GM12878 (cell line): ENCODE measurements around the gene LRP5. TPM values are rescaled to one million over a fixed set of nuclear protein-coding genes. Genes with fewer than 3 reads are reported as not detected.

Source experiments
- ATAC-seq: fragments of 200-7000 bp; cut with Tn5 transposase; 3 replicates; pipeline ENCODE4 v1.9.1; 2020; ENCODE audit warnings: mild to moderate bottlenecking, moderate library complexity
- BruUV-seq: library from RNA; stranded (reverse); fragments of 400-500 nt; replicated peaks from 2 replicates; lab custom pipeline; 2021; lab: Mats Ljungman, UMichigan
- CTCF ChIA-PET: fragments of 300-600 bp; sonication (Branson Sonifier 250); formaldehyde crosslinking; extraction: SDS; loops from one replicate; lab custom pipeline; 2021; ENCODE audit warnings: inconsistent platforms; lab: Yijun Ruan, JAX
- POLR2A ChIA-PET: fragments of 350-600 bp; formaldehyde crosslinking; extraction: SDS; loops from one replicate; lab custom pipeline; 2021; ENCODE audit warnings: inconsistent platforms; lab: Charles Lee
- RAD21 ChIA-PET: fragments of 300-600 bp; sonication (Branson Sonifier 250); formaldehyde crosslinking; loops from one replicate; lab custom pipeline; 2023; ENCODE audit warnings: antibody characterized with exemption; ENCODE audit not compliant: unreplicated experiment; lab: Charles Lee
- SMC1A ChIA-PET: fragments of 300-600 bp; sonication (Branson Sonifier 250); formaldehyde crosslinking; loops from one replicate; lab custom pipeline; 2023; ENCODE audit not compliant: unreplicated experiment, uncharacterized antibody; lab: Charles Lee
- DNase-seq: peaks from one replicate; pipeline ENCODE4 v3.0.0-alpha.2; 2011; ENCODE audit warnings: low read depth, low spot score
- FAIRE-seq: peaks from 3 replicates; lab custom pipeline; 2011; peaks lifted over from hg19 to GRCh38; lab: Jason Lieb, UNC
- H2AFZ ChIP-seq: 2 replicates; pipeline ENCODE4 v1.6.0; 2011; ENCODE audit warnings: low read depth, low read length, control low read depth; ENCODE audit not compliant: control insufficient read depth
- H3K27ac ChIP-seq: 2 replicates; pipeline ENCODE4 v1.5.1; 2011; ENCODE audit warnings: control low read depth; ENCODE audit not compliant: control insufficient read depth, insufficient read depth
- H3K27me3 ChIP-seq, 2 experiments: replicated peaks in 1 of 2; 2 replicates each; pipeline versions ENCODE4 v1.6.0 to v1.6.1; 2011; ENCODE audit warnings: low read length in 1 of 2; ENCODE audit not compliant: control insufficient read depth in 2 of 2, insufficient read depth in 2 of 2
- H3K36me3 ChIP-seq, 2 experiments: 2 replicates each; pipeline ENCODE4 v1.5.1; 2011; ENCODE audit warnings: low read length in 1 of 2; ENCODE audit not compliant: control insufficient read depth in 2 of 2, insufficient read depth in 2 of 2
- H3K4me1 ChIP-seq: 2 replicates; pipeline ENCODE4 v1.6.1; 2011; ENCODE audit warnings: mild to moderate bottlenecking, low read length, moderate library complexity, mixed read lengths; ENCODE audit not compliant: control insufficient read depth, insufficient read depth
- H3K4me2 ChIP-seq: 2 replicates; pipeline ENCODE4 v1.6.0; 2011; ENCODE audit warnings: control low read depth; ENCODE audit not compliant: control insufficient read depth, insufficient read depth
- H3K4me3 ChIP-seq: fragments of 200-600 bp; sonication (generic); 2 replicates; pipeline ENCODE4 v1.5.1; 2016
- H3K79me2 ChIP-seq: 2 replicates; pipeline ENCODE4 v1.6.0; 2011; ENCODE audit warnings: low read length; ENCODE audit not compliant: control insufficient read depth, insufficient read depth
- H3K9ac ChIP-seq: 2 replicates; pipeline ENCODE4 v1.8.0; 2011; ENCODE audit warnings: low read length, control low read depth, mixed read lengths; ENCODE audit not compliant: control insufficient read depth, insufficient read depth
- H3K9me3 ChIP-seq: replicated peaks from 3 replicates; pipeline ENCODE4 v1.5.1; 2011; ENCODE audit warnings: mild to moderate bottlenecking, low read length; ENCODE audit not compliant: control insufficient read depth, insufficient read depth
- H4K20me1 ChIP-seq: 2 replicates; pipeline ENCODE4 v1.6.0; 2011; ENCODE audit not compliant: control insufficient read depth, insufficient read depth
- ATF3 ChIP-seq: IDR thresholded peaks from 2 replicates; pipeline ENCODE4 v1.6.1; 2011; ENCODE audit warnings: low read depth, mild to moderate bottlenecking, low read length, moderate library complexity, borderline replicate concordance; ENCODE audit errors: extremely low read depth
- CHD1 ChIP-seq: IDR thresholded peaks from 2 replicates; pipeline ENCODE4 v1.6.1; 2012; ENCODE audit warnings: low read depth, low read length, improper control_type of control experiment
- DPF2 ChIP-seq: fragments of 450-650 bp; IDR thresholded peaks from 2 replicates; pipeline ENCODE4 v1.6.1; 2017; ENCODE audit warnings: mild to moderate bottlenecking
- FOXK2 ChIP-seq: fragments of 450-650 bp; IDR thresholded peaks from 2 replicates; pipeline ENCODE4 v1.6.1; 2017; ENCODE audit warnings: mild to moderate bottlenecking, moderate library complexity
- GATAD2B ChIP-seq: fragments of 450-650 bp; conservative IDR thresholded peaks from 2 replicates; pipeline ENCODE4 v1.6.1; 2017; ENCODE audit warnings: low read depth, mild to moderate bottlenecking, moderate library complexity
- IKZF2 ChIP-seq, 2 experiments: fragments of 450-650 bp; IDR thresholded peaks; 2 replicates each; pipeline ENCODE4 v1.6.1; 2017; ENCODE audit warnings: mild to moderate bottlenecking in 2 of 2, moderate library complexity in 2 of 2
- JUNB ChIP-seq: IDR thresholded peaks from 2 replicates; pipeline ENCODE4 v1.6.1; 2016; ENCODE audit warnings: antibody characterized with exemption, mild to moderate bottlenecking
- LARP7 ChIP-seq: fragments of 450-650 bp; IDR thresholded peaks from 2 replicates; pipeline ENCODE4 v1.6.1; 2017; ENCODE audit warnings: mild to moderate bottlenecking
- MXI1 ChIP-seq: fragments of 150-350 bp; IDR thresholded peaks from 2 replicates; pipeline ENCODE4 v1.6.1; 2011; ENCODE audit warnings: low read depth, mild to moderate bottlenecking, inconsistent platforms, low read length, improper control_type of control experiment
- MYB ChIP-seq: fragments of 150-350 bp; IDR thresholded peaks from 2 replicates; pipeline ENCODE4 v1.6.1; 2014; ENCODE audit warnings: mild to moderate bottlenecking, low read depth, low read length, borderline replicate concordance
- NFIC ChIP-seq: IDR thresholded peaks from 2 replicates; pipeline ENCODE4 v1.6.1; 2012; ENCODE audit warnings: low read depth, mild to moderate bottlenecking, inconsistent platforms, low read length, moderate library complexity
- NR2F1 ChIP-seq: fragments of 450-650 bp; conservative IDR thresholded peaks from 2 replicates; pipeline ENCODE4 v1.6.1; 2017; ENCODE audit warnings: mild to moderate bottlenecking
- SIN3A ChIP-seq: IDR thresholded peaks from 2 replicates; pipeline ENCODE4 v1.6.1; 2012; ENCODE audit warnings: low read depth, low read length, improper control_type of control experiment
- SMAD1 ChIP-seq: fragments of 450-650 bp; IDR thresholded peaks from 2 replicates; pipeline ENCODE4 v1.6.1; 2018; ENCODE audit warnings: mild to moderate bottlenecking, low read depth; ENCODE audit not compliant: partially characterized antibody
- SPI1 ChIP-seq: IDR thresholded peaks from 2 replicates; pipeline ENCODE4 v1.6.1; 2011; ENCODE audit warnings: low read depth, mild to moderate bottlenecking, low read length, moderate library complexity, borderline replicate concordance; ENCODE audit not compliant: insufficient read depth
- SREBF2 ChIP-seq: IDR thresholded peaks from 2 replicates; pipeline ENCODE4 v1.6.1; 2012; ENCODE audit warnings: mild to moderate bottlenecking, low read length
- TAF1 ChIP-seq: IDR thresholded peaks from 2 replicates; pipeline ENCODE4 v1.6.1; 2011; ENCODE audit warnings: mild to moderate bottlenecking, low read depth, low read length, borderline replicate concordance
- TCF3 ChIP-seq: IDR thresholded peaks from 2 replicates; pipeline ENCODE4 v1.6.1; 2012; ENCODE audit warnings: low read depth, mild to moderate bottlenecking, low read length, borderline replicate concordance; ENCODE audit not compliant: insufficient read depth
- TCF7 ChIP-seq: IDR thresholded peaks from 2 replicates; pipeline ENCODE4 v1.6.1; 2014; ENCODE audit warnings: antibody characterized with exemption, borderline replicate concordance
- WGBS: methylation state at CpG from one replicate; pipeline ENCODE4 v1.1.6; 2016; ENCODE audit warnings: low lambda C conversion rate; ENCODE audit not compliant: insufficient replicate concordance, insufficient coverage; ENCODE audit errors: missing lambda C conversion rate; 5-methylcytosine and 5-hydroxymethylcytosine counted together
- in situ Hi-C: fragments of 300-500 bp; cut with MboI; formaldehyde crosslinking; loops from 9 replicates; pipeline ENCODE4 v1.14.3; 2018; ENCODE audit warnings: mixed read lengths
- intact Hi-C: fragments of 100-400 bp; cut with micrococcal nuclease; formaldehyde crosslinking; loops from one replicate; pipeline ENCODE4 v1.14.2; 2022; ENCODE audit not compliant: unreplicated experiment
- polyA plus RNA-seq, 11 experiments: library from polyadenylated mRNA; depleted of rRNA in 4 of 11; unstranded in 6 of 11; stranded (reverse) in 5 of 11; fragments of >200 nt; fragmentation: Nextera tagmentation in 4 of 11; fragmentation: Illumina TruSeq in 1 of 11; extraction: Ambion mirVana in 4 of 11; extraction: Trizol in 1 of 11; gene quantifications; 1 replicate in 1 of 11; 2 replicates in 10 of 11; pipeline versions ENCODE4 v1.2.1 to v1.2.3, GENCODE V29; 2011 to 2016; ENCODE audit warnings: inconsistent platforms in 2 of 11, missing spikeins in 2 of 11, low read depth in 1 of 11
- total RNA-seq, 4 experiments: library from RNA; depleted of rRNA in 3 of 4; stranded (reverse); fragments of >200 nt in 3 of 4; fragmentation: Illumina TruSeq in 1 of 4; extraction: Trizol in 1 of 4; gene quantifications; 2 replicates each; pipeline versions ENCODE4 v1.2.1 to v1.2.3, GENCODE V29; 2013 to 2021
- TF ChIP-seq, protein P1 (sequence below): IDR thresholded peaks from 2 replicates; pipeline ENCODE4 v1.6.1; 2012; ENCODE audit warnings: low read depth, low read length, improper control_type of control experiment
- TF ChIP-seq, protein P2 (sequence below): fragments of 450-650 bp; IDR thresholded peaks from 2 replicates; pipeline ENCODE4 v1.6.1; 2017; ENCODE audit warnings: mild to moderate bottlenecking

Gene LRP5
- total and polyA plus RNA-seq, 10 of the 15 experiments (the other 5 are each of a cell fraction or from before 2014, with no cell fraction given) = 0.37 to 34.0 (median 6.6) TPM

DNA sequence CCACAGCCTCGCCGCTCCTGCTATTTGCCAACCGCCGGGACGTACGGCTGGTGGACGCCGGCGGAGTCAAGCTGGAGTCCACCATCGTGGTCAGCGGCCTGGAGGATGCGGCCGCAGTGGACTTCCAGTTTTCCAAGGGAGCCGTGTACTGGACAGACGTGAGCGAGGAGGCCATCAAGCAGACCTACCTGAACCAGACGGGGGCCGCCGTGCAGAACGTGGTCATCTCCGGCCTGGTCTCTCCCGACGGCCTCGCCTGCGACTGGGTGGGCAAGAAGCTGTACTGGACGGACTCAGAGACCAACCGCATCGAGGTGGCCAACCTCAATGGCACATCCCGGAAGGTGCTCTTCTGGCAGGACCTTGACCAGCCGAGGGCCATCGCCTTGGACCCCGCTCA is 35.5 kb downstream of the LRP5 start (continued):
- no peak for TF ChIP-seq SREBF2
- no peak for TF ChIP-seq DPF2
- no peak for TF ChIP-seq CHD1
- no peak for TF ChIP-seq SIN3A
- no peak for TF ChIP-seq MXI1
- TF ChIP-seq, protein P1, sequence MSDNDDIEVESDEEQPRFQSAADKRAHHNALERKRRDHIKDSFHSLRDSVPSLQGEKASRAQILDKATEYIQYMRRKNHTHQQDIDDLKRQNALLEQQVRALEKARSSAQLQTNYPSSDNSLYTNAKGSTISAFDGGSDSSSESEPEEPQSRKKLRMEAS = no peak
- TF ChIP-seq ATF3 = no peak

DNA sequence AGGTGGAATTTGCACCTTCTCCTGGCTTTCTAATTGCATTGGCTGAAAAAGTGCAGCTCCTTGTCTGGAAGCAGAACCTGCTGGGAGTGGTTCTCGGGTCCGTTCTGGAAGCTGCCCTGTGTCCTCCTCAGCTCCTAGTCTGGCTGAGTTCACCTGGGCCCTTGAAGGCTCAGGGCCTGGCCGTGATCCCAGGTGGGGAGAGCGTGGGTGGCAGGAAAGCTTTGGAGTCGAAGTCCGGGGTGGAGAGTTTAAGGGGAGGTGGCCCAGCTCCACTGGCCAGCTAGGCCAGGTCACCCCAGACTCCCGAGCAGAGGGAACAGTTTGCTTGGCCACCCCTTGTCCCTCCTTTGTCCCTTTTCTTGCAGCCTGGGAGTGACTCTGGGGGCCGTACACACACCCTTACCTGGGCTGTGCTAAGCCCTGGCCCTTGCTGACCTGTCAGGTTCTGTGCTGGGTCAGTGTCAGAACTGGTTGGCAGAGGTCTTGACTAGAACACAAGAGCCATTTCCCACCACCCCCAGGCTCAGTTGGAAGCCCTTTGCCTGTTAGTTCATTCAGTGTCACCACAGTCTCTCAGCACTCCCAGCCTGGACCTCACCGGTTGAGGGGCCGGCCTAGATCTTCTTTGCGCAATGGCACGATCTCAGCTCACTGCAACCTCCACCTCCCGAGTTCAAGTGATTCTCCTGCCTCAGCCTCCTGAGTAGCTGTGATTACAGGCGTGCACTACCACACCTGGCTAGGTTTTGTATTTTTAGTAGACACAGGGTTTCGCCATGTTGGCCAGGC is 37.3 kb downstream of the LRP5 start:
- no peaks in the 10 kb centered on the region for H4K20me1 ChIP-seq
- H3K27me3 ChIP-seq = no peaks in the 10 kb centered on the region
- peaks cover 4% of the 10 kb centered on the region; the same call in 2 of the 3 replicates for H3K9me3 ChIP-seq
- no peaks in the 10 kb centered on the region; a peak in 3 of 4 replicates for H3K36me3 ChIP-seq
- H2AFZ ChIP-seq = no peak overlapping the region
- no peaks in the 10 kb centered on the region for H3K4me1 ChIP-seq
- ChIA-PET RAD21 (no interaction called here), CTCF (no interaction called here), POLR2A (interaction anchor here (0.5 kb wide), 1 partner anchor 33 kb away, joined by 4 read pairs; no protein-coding TSS in a partner anchor), SMC1A (interaction anchor here (1.1 kb wide), 1 partner anchor 20 kb away, joined by 3 read pairs; no protein-coding TSS in a partner anchor)
- intact Hi-C loops (no loop called here), in situ Hi-C loops (no loop called here)
- H3K27ac ChIP-seq = no peak overlapping the region
- H3K4me3 ChIP-seq = no peak overlapping the region
- no peak overlapping the region for H3K9ac ChIP-seq
- H3K79me2 ChIP-seq = peaks cover 2% of the 10 kb centered on the region
- H3K4me2 ChIP-seq = no peak overlapping the region
- ATAC-seq = no peak
- no peak for FAIRE-seq
- no peak for DNase-seq
- BruUV-seq = no TSS peak
- 78% methylated on average over 15 of the region's 15 CpGs for WGBS
- TF ChIP-seq NR2F1 (no peak), SMAD1 (no peak), IKZF2 (IDR thresholded peaks at IDR 0.05) (no peak), MYB (no peak), NFIC (no peak), SPI1 (no peak), GATAD2B (no peak), LARP7 (no peak), TCF7 (no peak), JUNB (no peak), FOXK2 (no peak), CHD1 (no peak), ATF3 (no peak), TAF1 (no peak), SREBF2 (no peak), TCF3 (no peak)
- TF ChIP-seq, protein P2, sequence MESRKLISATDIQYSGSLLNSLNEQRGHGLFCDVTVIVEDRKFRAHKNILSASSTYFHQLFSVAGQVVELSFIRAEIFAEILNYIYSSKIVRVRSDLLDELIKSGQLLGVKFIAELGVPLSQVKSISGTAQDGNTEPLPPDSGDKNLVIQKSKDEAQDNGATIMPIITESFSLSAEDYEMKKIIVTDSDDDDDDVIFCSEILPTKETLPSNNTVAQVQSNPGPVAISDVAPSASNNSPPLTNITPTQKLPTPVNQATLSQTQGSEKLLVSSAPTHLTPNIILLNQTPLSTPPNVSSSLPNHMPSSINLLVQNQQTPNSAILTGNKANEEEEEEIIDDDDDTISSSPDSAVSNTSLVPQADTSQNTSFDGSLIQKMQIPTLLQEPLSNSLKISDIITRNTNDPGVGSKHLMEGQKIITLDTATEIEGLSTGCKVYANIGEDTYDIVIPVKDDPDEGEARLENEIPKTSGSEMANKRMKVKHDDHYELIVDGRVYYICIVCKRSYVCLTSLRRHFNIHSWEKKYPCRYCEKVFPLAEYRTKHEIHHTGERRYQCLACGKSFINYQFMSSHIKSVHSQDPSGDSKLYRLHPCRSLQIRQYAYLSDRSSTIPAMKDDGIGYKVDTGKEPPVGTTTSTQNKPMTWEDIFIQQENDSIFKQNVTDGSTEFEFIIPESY = no peak
